Measurements from ENCODE around the gene IKZF5. TPM values are rescaled to one million over a fixed set of nuclear protein-coding genes. Genes with fewer than 3 reads are reported as not detected.

Gene IKZF5
- total and polyA plus RNA-seq, 4 donors: 6.1 to 19.9 (median 11.6) TPM

- Histone ChIP-seq H3K4me3 (no peak overlapping the region), H3K36me3 (ENCODE audit: control insufficient read depth in 4 of 4, insufficient read depth in 4 of 4, low read length in 4 of 4) (peaks cover 0 to 12% (median 2%) of the 10 kb centered on the region in 4 donors), H3K9me3 (ENCODE audit: control insufficient read depth in 4 of 4, insufficient read depth in 3 of 4, low read length in 3 of 4) (no peaks in the 10 kb centered on the region), H3K27ac (ENCODE audit: low read depth in 1 of 2, low read length in 1 of 2) (no peak overlapping the region), H3K4me1 (ENCODE audit: control insufficient read depth in 5 of 5, insufficient read depth in 5 of 5, low read length in 5 of 5) (peaks cover 0 to 12% (median 3%) of the 10 kb centered on the region in 5 donors), H3K9ac (ENCODE audit: insufficient read depth in 1 of 2, low read length in 2 of 2) (no peak overlapping the region), H3K27me3 (ENCODE audit: control insufficient read depth in 3 of 3, insufficient read depth in 3 of 3, low read length in 2 of 3) (no peaks in the 10 kb centered on the region)
- TF ChIP-seq CTCF (IDR thresholded peaks at IDR 0.05; ENCODE audit: control extremely low read depth, extremely low read depth): no peak
- DNase-seq (no peak), ATAC-seq (ENCODE audit: insufficient read depth, low FRiP score) (no peak)
- WGBS, 2 donors: 94 to 96% methylated on average over 2 of the region's 2 CpGs
Measured at GRCh38 chr10:123001370-123001769, 7.2 kb downstream of the IKZF5 start.

GRCh38 chr10:123000155-123000554, 8.4 kb downstream of the IKZF5 start:
- Histone ChIP-seq H3K36me3 (ENCODE audit: control insufficient read depth in 4 of 4, insufficient read depth in 4 of 4, low read length in 4 of 4) (peaks cover 5 to 22% (median 9%) of the 10 kb centered on the region in 4 donors), H3K27me3 (ENCODE audit: control insufficient read depth in 3 of 3, insufficient read depth in 3 of 3, low read length in 2 of 3) (no peaks in the 10 kb centered on the region), H3K4me3 (no peak overlapping the region), H3K4me1 (ENCODE audit: control insufficient read depth in 5 of 5, insufficient read depth in 5 of 5, low read length in 5 of 5) (peaks cover 0 to 9% (median 3%) of the 10 kb centered on the region in 5 donors), H3K9me3 (ENCODE audit: control insufficient read depth in 4 of 4, insufficient read depth in 3 of 4, low read length in 3 of 4) (no peaks in the 10 kb centered on the region), H3K27ac (ENCODE audit: low read depth in 1 of 2, low read length in 1 of 2) (no peak overlapping the region), H3K9ac (ENCODE audit: insufficient read depth in 1 of 2, low read length in 2 of 2) (no peak overlapping the region)
- ATAC-seq (ENCODE audit: insufficient read depth, low FRiP score) (no peak), DNase-seq (no peak)
- WGBS, 2 donors: 85 to 89% methylated on average over 3 of the region's 3 CpGs
- no peak for TF ChIP-seq CTCF (IDR thresholded peaks at IDR 0.05; ENCODE audit: control extremely low read depth, extremely low read depth)

- no peak for DNase-seq
- H3K4me3 ChIP-seq: no peak overlapping the region
- H3K36me3 ChIP-seq (ENCODE audit: control insufficient read depth in 4 of 4, insufficient read depth in 4 of 4, low read length in 4 of 4): peaks cover 7 to 26% (median 13%) of the 10 kb centered on the region in 4 donors
- no peak for TF ChIP-seq CTCF (IDR thresholded peaks at IDR 0.05; ENCODE audit: control extremely low read depth, extremely low read depth)
- H3K9me3 ChIP-seq (ENCODE audit: control insufficient read depth in 4 of 4, insufficient read depth in 3 of 4, low read length in 3 of 4): no peaks in the 10 kb centered on the region
- H3K4me1 ChIP-seq (ENCODE audit: control insufficient read depth in 5 of 5, insufficient read depth in 5 of 5, low read length in 5 of 5): peaks cover 0 to 4% (median 2%) of the 10 kb centered on the region in 5 donors
- ATAC-seq (ENCODE audit: insufficient read depth, low FRiP score): no peak
- no peaks in the 10 kb centered on the region for H3K27me3 ChIP-seq (ENCODE audit: control insufficient read depth in 3 of 3, insufficient read depth in 3 of 3, low read length in 2 of 3)
- 55 to 62% methylated on average over 3 of the region's 3 CpGs for WGBS, 2 donors
- H3K27ac ChIP-seq (ENCODE audit: low read depth in 1 of 2, low read length in 1 of 2): no peak overlapping the region
- no peak overlapping the region for H3K9ac ChIP-seq (ENCODE audit: insufficient read depth in 1 of 2, low read length in 2 of 2)
Measured at GRCh38 chr10:122999347-122999746, 9.2 kb downstream of the IKZF5 start.

GRCh38 chr10:122998934-122999333, 9.7 kb downstream of the IKZF5 start:
- Histone ChIP-seq H3K9ac (ENCODE audit: insufficient read depth in 1 of 2, low read length in 2 of 2) (no peak overlapping the region), H3K4me1 (ENCODE audit: control insufficient read depth in 5 of 5, insufficient read depth in 5 of 5, low read length in 5 of 5) (peaks cover 0 to 4% (median 0%) of the 10 kb centered on the region in 5 donors), H3K36me3 (ENCODE audit: control insufficient read depth in 4 of 4, insufficient read depth in 4 of 4, low read length in 4 of 4) (peaks cover 11 to 30% (median 17%) of the 10 kb centered on the region in 4 donors), H3K27ac (ENCODE audit: low read depth in 1 of 2, low read length in 1 of 2) (no peak overlapping the region), H3K27me3 (ENCODE audit: control insufficient read depth in 3 of 3, insufficient read depth in 3 of 3, low read length in 2 of 3) (no peaks in the 10 kb centered on the region), H3K4me3 (no peak overlapping the region), H3K9me3 (ENCODE audit: control insufficient read depth in 4 of 4, insufficient read depth in 3 of 4, low read length in 3 of 4) (no peaks in the 10 kb centered on the region)
- no peak for TF ChIP-seq CTCF (IDR thresholded peaks at IDR 0.05; ENCODE audit: control extremely low read depth, extremely low read depth)
- 97 to 98% methylated on average over 3 of the region's 3 CpGs for WGBS, 2 donors
- ATAC-seq (ENCODE audit: insufficient read depth, low FRiP score) (no peak), DNase-seq (no peak)

Measured in lung (tissue), 12 donors.